Frontal cortex (tissue), 4 donors: ENCODE measurements around the gene ARHGAP40. TPM values are rescaled to one million over a fixed set of nuclear protein-coding genes. Genes with fewer than 3 reads are reported as not detected.

Experiments used
- DNase-seq, 2 donors: peaks; one replicate each; pipeline ENCODE4 v3.0.0; 2012; ENCODE audit warnings: low spot score in 2 of 2
- FAIRE-seq: peaks from 2 replicates; lab custom pipeline; 2012; peaks lifted over from hg19 to GRCh38; lab: Jason Lieb, UNC
- total RNA-seq: library from RNA; depleted of rRNA; stranded (reverse); fragments of >200 nt; gene quantifications from one replicate; pipeline ENCODE4 v1.2.3, GENCODE V29; 2014
- donor health status: control.
- donor health status: control.
- donor health status: control.

Gene ARHGAP40
- total RNA-seq, 1 donor from 2014 or later, result 0.41 TPM

- FAIRE-seq (no peak), DNase-seq (no peak)
These were observed 43.1 kb downstream of the ARHGAP40 start for GRCh38 chr20:38644588-38645260.

DNA sequence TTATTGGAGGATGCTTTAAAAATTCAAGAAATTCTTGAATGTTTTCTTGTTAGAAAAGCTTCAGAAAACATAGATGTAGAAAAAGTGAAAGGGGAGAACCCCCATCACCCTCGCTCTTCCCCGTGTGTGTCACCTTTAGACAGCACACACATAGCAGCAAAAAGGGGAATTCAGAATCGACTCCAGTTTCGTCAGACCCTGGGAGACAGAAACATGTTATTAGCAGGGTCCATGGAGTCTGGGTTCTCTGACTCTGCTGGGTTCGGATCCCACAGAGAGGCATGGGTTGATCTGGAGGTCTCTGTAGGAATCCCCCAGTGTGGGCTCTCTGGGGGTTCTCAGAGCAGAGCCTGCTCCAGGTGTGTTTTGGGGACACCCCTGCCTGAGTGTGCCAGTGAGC lies 43.7 kb downstream of the ARHGAP40 start:
- FAIRE-seq, result no peak
- no peak for DNase-seq

DNA sequence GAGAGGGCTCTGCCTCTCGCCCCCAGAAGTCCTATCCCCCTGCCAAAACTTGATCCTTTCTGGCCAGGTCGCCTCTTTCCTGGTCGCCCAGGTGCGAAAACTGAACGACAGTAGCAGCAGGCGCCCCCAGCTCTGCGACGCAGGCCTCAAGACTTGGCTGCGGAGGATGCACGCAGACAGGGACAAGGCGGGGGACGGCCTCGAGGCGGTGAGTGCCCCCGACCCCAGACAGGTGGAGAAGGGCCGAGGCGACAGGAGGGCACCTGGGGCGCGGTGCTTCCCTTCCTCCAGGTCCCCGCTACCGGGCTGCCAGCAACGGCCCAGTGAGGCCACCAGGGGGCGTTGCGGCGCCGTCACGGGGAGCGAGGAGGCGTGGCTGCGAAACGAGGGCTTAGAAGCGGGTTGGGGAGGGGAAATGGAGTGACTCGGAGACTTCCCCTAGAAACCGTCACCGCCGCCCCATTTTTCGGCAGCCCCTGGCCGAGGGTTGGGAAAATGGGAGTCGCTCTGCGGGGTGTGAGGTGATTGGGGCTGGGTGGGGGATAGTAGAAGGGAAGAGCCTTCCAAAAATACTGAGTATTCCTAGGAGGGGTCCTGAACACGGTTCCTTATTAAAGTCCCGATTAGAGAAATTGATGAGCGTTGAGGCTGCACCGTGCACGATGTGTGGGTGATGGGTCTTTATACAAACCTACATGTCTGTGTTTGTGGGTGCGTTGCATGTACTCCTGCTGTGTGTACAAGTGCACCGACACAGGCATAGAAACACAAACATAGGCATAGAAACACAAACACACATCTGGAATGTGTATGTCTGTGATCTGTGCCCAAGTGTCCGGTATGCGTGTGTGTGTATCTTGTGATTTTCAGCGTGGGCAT lies 44.6 kb downstream of the ARHGAP40 start:
- DNase-seq (peak; percentile 67 to 89), FAIRE-seq (no peak)

DNA sequence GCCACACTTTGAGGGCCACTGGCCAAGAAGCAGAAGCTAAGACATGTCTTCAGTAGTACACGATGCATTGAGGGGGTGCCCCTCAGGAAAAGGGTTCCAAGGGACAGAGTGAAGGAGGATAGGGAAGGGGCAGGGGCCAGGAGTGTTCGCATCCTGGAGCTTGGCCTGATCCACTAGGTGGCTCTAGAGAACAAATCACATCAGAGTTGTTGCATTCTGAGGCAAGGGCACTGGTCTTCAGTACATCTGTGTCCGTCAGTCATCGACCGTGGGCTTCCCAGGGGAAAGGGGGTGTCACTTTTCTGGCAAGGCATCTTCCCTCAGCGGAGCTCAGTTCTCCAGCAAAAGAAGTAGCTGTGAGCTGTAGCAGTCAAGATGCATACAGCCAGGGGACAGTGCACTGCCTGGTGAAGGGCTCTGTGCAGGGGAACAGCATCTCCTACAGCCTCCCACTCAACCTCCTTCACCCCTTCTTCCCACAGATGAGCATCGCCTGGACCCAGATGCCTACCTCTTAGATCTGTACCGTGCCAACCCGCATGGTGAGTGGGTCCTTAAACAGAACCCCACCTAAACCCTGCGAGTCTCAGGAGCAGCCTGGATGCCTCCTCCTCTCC lies 47.8 kb downstream of the ARHGAP40 start:
- FAIRE-seq (no peak), DNase-seq (peak; percentile 54 to 58)

DNA sequence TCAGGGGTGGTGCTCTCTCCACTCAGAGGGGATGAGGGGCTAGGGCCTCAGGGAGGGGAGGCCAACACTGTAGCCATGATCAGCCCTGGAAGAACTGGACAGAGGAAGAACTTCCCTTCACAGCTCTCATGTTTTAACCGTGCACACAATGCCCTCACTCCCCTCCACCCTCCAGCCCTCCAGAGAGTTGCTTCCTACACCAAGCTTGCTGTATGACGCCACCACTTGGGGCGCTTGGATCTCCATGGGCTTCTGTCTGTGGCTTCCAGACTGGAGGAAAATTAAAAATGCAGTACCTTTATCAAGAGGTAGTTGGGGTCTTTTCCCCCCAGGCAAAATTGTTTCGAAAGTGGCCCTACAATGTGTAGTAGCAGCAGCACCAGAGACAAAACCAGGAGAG lies 48.4 kb downstream of the ARHGAP40 start:
- no peak for DNase-seq
- FAIRE-seq, result no peak

GRCh38 chr20:38651154-38651553 lies 49.5 kb downstream of the ARHGAP40 start:
- no peak for FAIRE-seq
- DNase-seq, result no peak

DNA sequence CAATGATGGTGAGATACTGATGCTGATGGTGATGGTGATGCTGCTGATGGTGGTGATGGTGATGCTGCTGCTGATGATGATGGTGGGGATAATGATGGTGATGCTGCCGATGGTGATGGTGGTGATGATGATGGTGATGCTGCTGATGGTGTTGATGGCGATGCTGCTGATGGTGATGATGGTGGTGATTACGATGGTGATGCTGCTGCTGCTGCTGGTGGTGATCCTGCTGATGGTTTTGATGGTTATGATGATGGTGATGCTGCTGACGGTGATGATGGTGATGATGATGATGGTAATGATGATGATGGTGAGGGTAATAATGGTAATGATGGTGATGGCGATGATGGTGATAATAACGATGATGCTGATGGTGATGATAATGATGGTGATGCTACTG lies 50.0 kb downstream of the ARHGAP40 start:
- DNase-seq, result no peak
- no peak for FAIRE-seq

- DNase-seq, result no peak
- FAIRE-seq, result no peak
These were observed 51.4 kb downstream of the ARHGAP40 start for GRCh38 chr20:38652995-38653394.

GRCh38 chr20:38657390-38657789 lies 55.8 kb downstream of the ARHGAP40 start:
- no peak for FAIRE-seq
- no peak for DNase-seq

DNA sequence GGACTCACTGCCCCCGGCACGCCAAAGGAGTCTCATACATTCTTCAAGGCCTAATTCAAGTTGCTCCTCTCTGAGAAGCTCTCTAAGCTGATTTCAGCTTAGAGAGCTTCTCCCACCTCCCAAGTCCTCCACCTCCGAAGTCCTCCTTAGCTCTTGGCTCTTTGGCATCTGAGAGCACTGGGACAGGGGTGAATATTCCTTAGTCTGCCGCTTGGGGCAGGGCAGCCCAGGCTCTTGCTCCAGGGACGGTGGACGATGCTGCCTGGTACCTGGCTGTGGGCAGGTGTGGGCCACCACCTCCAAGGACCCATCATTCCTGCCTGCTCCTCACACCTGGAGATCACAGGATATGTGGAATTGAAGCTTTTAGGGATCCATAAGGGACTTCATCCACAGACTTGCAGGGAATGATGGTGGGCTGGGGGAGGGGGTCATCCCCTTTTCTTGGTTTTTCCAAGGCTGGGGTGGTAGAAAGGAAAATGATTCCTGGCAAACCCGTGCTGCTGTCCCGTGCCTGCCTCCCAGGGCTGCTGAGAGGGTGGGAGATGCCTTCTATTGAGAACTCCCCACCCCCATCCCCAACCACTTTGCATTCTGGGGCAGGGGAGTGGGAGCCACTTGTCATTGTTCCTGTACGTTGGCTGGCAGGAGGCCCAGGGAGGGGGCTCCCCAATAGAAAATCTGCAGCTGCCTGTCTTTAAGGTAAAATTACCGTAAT lies 57.4 kb downstream of the ARHGAP40 start:
- no peak for FAIRE-seq
- peak in 1 of 2 donors; percentile 50 for DNase-seq

- FAIRE-seq, result no peak
- DNase-seq, result no peak
These were observed 57.9 kb downstream of the ARHGAP40 start for GRCh38 chr20:38659597-38659880.

DNA sequence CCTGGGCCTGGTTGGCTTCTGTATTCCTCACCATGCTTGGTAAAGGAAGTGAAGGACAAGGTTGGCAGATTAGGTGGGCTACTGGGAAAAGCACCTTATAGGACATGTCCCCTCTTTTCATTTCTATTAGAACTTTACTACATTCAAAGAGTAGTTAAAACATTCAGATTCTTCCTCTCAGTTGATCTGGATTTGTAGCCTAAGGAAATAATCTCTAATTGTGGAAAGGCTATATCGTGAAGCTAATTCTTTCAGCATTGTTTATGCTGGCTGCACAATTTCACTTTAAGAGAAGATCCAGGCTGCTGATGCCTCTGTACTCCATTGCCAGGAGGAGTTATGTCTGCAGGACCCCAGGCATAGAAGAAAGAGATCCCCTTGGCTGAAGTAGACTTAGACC lies 58.8 kb downstream of the ARHGAP40 start:
- no peak for FAIRE-seq

GRCh38 chr20:38663660-38664059 lies 62.1 kb downstream of the ARHGAP40 start:
- no peak for DNase-seq
- FAIRE-seq, result no peak

More for the DNA sequence above, 58.8 kb downstream of the ARHGAP40 start:
- no peak for DNase-seq

DNA sequence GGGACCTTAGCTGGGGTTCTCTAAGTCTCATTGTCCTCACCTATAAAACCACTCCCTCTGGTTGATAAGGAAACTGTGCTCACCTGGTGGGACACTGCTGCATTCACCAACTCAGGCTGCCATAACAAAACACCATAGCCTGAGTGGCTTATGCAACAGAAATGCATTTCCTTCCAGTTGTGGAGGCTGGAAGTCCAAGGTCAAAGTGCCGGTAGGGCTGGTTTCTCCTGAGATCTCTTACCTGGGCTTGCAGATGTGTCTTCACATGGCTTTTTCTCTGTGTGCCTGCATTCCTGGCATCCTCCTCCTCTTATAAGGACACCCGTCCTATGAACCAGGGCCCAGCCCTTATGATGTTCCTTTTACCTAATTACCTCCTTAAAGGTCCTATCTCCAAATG lies 62.7 kb downstream of the ARHGAP40 start:
- DNase-seq, result no peak
- no peak for FAIRE-seq

- FAIRE-seq (no peak), DNase-seq (peak in 1 of 2 donors; percentile 52)
These were observed 63.5 kb downstream of the ARHGAP40 start for GRCh38 chr20:38665094-38665493.

- no peak for DNase-seq
These were observed 64.1 kb downstream of the ARHGAP40 start for GRCh38 chr20:38665506-38666285.

DNA sequence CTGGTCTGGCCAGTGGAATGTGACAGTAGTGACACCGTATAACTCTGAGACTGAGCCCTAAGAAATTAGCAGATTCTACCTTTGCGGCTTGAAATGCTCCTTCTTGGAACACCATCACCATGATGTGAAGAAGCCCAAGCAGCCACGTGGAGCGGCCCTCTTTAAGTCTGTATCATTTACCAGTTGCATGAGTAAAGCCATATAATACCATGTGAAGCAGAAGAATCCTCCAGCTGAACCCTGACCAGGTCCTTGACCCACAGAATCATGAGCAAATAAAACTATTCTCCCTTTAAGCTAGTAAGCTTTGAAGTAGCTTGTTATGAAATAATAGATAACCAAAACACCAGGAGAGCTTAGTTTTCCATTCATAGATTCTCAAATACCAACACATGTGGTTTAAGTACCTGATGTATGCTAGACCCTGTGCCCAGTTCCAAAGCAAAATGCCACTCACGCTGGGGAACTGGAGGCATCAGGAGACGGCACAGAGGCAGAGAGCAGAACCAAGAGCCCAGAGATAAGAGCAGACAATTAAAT lies 65.9 kb downstream of the ARHGAP40 start:
- DNase-seq (no peak), FAIRE-seq (no peak)

More at GRCh38 chr20:38665506-38666285, 64.1 kb downstream of the ARHGAP40 start:
- FAIRE-seq, result no peak

- no peak for FAIRE-seq
- DNase-seq, result no peak
These were observed 68.1 kb downstream of the ARHGAP40 start for GRCh38 chr20:38669688-38670087.

DNA sequence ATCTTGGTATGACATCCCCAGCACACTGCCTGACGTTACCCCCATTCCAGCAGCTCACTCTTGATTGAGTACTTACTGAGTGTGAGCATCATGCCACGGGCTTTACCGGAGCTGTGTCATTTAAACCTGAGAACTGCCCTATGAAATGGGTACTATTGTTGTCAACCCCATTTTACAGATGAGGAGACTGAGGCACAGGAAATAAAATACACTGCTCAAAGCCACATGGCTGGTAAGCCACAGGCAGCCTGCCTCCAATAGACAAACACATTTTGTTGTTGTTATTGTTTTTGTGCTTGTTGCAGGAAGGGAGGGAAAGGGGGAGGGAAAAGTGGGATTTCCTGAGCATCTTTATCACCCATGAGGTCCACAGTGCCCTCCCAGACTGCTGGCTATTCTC lies 69.2 kb downstream of the ARHGAP40 start:
- DNase-seq (no peak), FAIRE-seq (no peak)
